Right lung (tissue), 5 donors: ENCODE results near the gene DYRK1B. TPM values are rescaled to one million over a fixed set of nuclear protein-coding genes. Genes with fewer than 3 reads are reported as not detected.
"Not testable (repeated sequence)": the region's sequence is repeated elsewhere in the genome, so short reads cannot be mapped to it uniquely, and the experiment has no call there.

Experiments used
- DNase-seq, 2 donors: peaks; one replicate each; pipeline ENCODE4 v3.0.0-alpha.2; 2013
- polyA plus RNA-seq, 5 donors: library from polyadenylated mRNA; unstranded; fragments of 120-200 nt; gene quantifications; one replicate each; pipeline versions ENCODE4 v1.2.1 to v1.2.3, GENCODE V29; 2013; ENCODE audit warnings: inconsistent platforms in 1 of 5, low replicate concordance in 1 of 5; ENCODE audit not compliant: insufficient read length in 5 of 5, insufficient read depth in 1 of 5

DYRK1B gene
- polyA plus RNA-seq, 5 donors: 23.8 to 30.9 (median 25.3) TPM

DNA sequence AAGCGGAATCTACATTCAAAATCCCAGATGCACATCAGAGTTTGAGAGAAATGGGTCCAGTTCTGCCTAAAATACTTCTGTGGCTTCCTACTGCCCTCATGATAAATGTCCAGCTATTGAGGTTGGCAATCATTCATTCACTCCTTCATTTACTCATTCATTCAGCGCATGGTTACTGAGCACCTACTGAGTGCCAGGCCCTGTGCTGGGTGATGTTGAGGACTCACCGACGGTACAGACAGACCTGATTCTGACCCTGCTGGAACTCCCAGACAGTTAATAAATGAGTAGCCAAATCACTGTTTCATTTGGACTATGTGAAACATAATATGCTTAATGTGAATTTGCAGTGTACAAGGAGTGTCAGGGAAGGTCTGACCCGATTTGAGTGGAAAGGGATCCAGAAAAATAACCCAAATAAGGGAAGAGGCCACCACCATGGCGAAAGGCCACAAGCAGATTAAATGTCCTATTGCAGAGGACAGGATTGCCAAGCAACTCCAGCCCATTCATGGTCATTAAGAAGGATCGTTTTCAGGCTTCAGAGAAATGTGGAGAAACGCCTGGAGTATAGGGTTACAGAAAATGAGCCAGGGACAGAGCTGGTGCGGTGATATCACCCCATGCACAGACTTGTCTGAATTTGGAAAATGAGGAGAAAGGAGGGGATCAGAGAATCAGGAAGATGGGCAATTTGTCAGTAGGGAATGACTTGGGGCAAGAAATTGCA, 20.5 kb downstream of the DYRK1B start:
- DNase-seq: no peak

- no peak for DNase-seq
Measured at GRCh38 chr19:39811064-39811463, 22.9 kb downstream of the DYRK1B start.

DNA sequence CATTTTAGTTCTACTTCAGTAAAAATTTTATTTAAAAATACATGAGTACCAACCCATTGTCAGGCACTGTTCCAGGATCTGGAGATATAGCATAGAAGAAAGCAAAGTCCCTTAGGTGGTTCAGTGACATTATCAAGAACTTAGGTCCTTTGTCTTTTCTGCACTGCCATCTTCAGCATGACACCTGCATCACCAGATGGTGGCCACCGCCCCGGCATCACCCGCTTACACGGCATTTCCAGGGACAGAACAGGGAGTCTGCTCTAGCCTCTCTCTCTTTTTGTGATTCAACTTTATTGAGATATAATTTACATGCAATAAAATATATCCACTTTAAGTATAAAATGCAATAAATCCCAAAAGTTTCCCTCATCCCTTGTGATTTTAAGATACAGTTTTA, 23.5 kb downstream of the DYRK1B start:
- no peak for DNase-seq

GRCh38 chr19:39809368-39809767, 24.6 kb downstream of the DYRK1B start:
- no peak for DNase-seq

DNA sequence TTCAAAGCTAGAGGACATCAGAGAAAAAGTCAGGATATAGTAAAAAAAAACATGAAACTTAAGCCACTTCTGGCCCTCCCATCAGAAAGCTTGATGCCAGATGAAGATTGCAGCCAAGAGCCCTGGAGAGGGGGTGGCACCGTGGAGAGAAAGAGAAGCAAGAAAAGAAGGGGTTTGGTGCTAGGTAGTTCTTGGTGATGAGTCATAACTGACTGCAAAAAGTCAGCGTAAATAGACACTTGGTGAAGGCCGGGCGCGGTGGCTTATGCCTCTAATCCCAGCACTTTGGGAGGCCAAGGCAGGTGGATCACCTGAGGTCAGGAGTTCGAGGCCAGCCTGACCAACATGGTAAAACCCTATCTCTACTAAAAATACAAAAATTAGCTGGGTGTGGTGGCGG, 25.3 kb downstream of the DYRK1B start:
- DNase-seq: not testable (repeated sequence)

DNA sequence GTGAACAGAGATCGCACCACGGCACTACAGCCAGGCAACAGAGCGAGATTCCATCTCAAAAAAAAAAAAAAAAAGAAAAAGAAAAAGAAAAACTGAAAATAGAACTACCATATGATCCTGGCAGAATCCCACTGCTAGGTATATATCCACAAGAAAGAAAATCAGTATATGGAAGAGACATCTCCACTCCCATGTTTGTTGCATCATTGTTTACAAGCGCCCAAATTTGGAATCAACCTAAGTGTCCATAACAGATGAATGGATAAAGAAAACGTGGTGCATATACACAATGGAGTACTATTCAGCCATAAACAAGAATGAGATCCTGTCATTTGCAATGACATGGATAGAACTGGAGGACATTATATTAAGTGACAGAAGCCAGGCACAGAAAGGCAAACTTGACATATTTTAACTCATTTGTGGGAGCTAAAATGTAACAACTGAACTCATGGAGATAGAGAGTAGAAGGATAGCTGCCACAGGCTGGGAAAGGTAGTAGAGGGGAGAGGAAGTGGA, 26.1 kb downstream of the DYRK1B start:
- no peak for DNase-seq

GRCh38 chr19:39805104-39805503, 28.9 kb downstream of the DYRK1B start:
- DNase-seq: no peak

DNA sequence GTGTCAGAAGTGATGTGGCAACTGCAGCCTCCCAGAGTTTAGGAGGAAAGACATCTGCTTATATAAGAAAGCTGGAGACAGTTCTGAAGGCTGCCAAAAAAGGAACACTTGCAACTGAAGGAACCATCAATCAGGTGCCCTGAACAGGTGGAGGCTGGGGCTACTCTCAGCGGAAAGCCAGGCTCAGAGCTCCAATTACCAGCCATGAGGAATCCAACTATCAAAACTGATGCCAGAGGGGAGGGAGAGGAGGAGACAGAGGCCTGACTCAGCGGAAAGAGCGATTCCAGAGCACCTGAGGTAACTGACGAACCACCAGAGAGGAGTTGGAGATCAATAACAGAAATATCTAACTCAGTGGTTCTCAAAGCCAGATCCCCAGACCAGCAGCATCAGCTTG, 31.0 kb downstream of the DYRK1B start:
- no peak for DNase-seq

- no peak for DNase-seq
Measured at GRCh38 chr19:39797083-39797482, 36.9 kb downstream of the DYRK1B start.

DNA sequence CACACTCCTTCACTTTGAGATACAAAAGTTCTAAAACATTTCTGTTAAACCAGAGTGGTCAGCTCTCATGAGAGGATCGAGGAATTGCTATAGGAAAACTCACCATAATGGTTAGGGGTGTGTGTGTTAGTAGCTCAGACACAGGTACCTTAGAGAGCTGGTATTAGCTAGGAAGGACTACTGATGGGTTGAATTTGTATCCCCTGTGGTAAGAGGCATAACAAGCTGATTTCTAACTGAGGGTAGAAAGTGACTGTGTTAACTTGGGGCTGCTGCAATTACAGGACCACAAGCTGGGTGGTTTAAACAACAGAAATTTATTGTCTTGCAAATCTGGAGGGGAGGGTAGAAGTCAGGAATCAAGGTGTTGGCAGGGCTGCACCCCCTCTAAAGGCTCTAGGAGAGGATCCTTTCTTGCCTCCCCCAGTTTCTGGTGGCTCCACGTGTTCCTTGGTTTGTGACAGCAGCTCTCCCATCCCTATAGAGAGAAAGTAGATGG, 37.9 kb downstream of the DYRK1B start:
- no peak for DNase-seq

DNA sequence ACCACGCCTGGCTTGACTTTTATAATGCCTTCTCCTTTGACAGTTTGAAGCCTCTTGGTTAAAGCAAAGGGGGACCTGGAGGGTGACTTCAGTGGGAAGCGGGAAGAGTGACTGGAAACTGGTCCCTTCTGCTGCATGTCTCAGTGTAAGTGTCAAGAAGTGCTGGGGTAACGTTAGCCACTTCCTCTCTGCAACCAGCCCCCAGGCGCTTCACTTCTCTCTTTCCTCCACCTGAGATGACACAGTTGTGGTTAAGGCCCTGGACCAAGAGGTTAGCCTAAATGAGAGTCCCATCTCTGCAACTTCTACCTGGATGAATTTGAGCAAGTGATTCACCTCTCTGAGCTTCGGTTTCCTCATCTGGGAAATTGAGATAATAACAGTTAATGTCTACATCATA, 39.0 kb downstream of the DYRK1B start:
- DNase-seq: no peak

GRCh38 chr19:39792999-39793546, 40.9 kb downstream of the DYRK1B start:
- peak; percentile 57 to 64 for DNase-seq

- DNase-seq: no peak
Measured at GRCh38 chr19:39788244-39788643, 45.7 kb downstream of the DYRK1B start.

- DNase-seq: no peak
Measured at GRCh38 chr19:39780894-39781293, 53.1 kb downstream of the DYRK1B start.

- DNase-seq: no peak
Measured at GRCh38 chr19:39778763-39779162, 55.2 kb downstream of the DYRK1B start, which contains the start of gene LEUTX. LEUTX (plus strand) TSS chr19:39778854; CDS start chr19:39778921, 67 bp downstream.

Other genes with a start within 250 kb of the DYRK1B start
- gene LGALS13, start 231.6 kb downstream of the DYRK1B start, polyA plus RNA-seq: not detected
- gene LGALS16, start 178.2 kb downstream of the DYRK1B start, polyA plus RNA-seq: not detected
- gene LGALS14, start 129.7 kb downstream of the DYRK1B start, polyA plus RNA-seq: under 1 TPM in 1 of 5 donors, not detected in 4; 0.37 TPM
- gene CLC, start 96.1 kb downstream of the DYRK1B start, polyA plus RNA-seq: 1 to 10 TPM; 1.2 to 3.1 (median 1.4) TPM
- not detected for gene LEUTX, start 55.3 kb downstream of the DYRK1B start, polyA plus RNA-seq
- gene FBL, start 12.2 kb upstream of the DYRK1B start, polyA plus RNA-seq: 100 to 1,000 TPM; 290 to 390 (median 350) TPM
- gene FCGBP, start 100.5 kb upstream of the DYRK1B start, polyA plus RNA-seq: 10 to 100 TPM in 2 of 5 donors, 1 to 10 TPM in 3; 5.6 to 15.3 (median 8.2) TPM
- 10 to 100 TPM; 49.7 to 72.4 (median 52.7) TPM for gene PSMC4, start 137.0 kb upstream of the DYRK1B start, polyA plus RNA-seq
- gene ZNF546, start 162.9 kb upstream of the DYRK1B start, polyA plus RNA-seq: 10 to 100 TPM in 1 of 5 donors, 1 to 10 TPM in 4; 4.9 to 11.4 (median 8.2) TPM
- gene ZNF780B, start 222.1 kb upstream of the DYRK1B start, polyA plus RNA-seq: 10 to 100 TPM; 15.5 to 40.6 (median 34.7) TPM